Chondrocyte (in vitro differentiated cells): ENCODE results near the gene MAP3K7. TPM values are rescaled to one million over a fixed set of nuclear protein-coding genes. Genes with fewer than 3 reads are reported as not detected.

Experiments used
- DNase-seq: peaks from one replicate; pipeline ENCODE4 v3.0.0; 2021; ENCODE audit warnings: mixed read lengths, low spot score
- H3K27ac Mint-ChIP-seq: one replicate; pipeline ENCODE4 v1.8.0; 2021; ENCODE audit warnings: mild to moderate bottlenecking, moderate library complexity, mixed read lengths; ENCODE audit not compliant: unreplicated experiment
- H3K27me3 Mint-ChIP-seq: 2 replicates; pipeline ENCODE4 v1.8.0; 2021; ENCODE audit warnings: low read depth, mixed read lengths
- H3K36me3 Mint-ChIP-seq: 2 replicates; pipeline ENCODE4 v1.8.0; 2021; ENCODE audit warnings: low read depth, mixed read lengths
- H3K4me1 Mint-ChIP-seq: 2 replicates; pipeline ENCODE4 v1.8.0; 2021; ENCODE audit warnings: low read depth, mild to moderate bottlenecking, mixed read lengths
- H3K4me3 Mint-ChIP-seq: one replicate; pipeline ENCODE4 v1.8.0; 2021; ENCODE audit warnings: mild to moderate bottlenecking, moderate library complexity, mixed read lengths; ENCODE audit not compliant: unreplicated experiment
- H3K9me3 Mint-ChIP-seq: 2 replicates; pipeline ENCODE4 v1.8.0; 2021; ENCODE audit warnings: low read depth, mixed read lengths
- CTCF ChIP-seq: fragments of 200-600 bp; sonication (generic); IDR thresholded peaks from 2 replicates; pipeline ENCODE4 v1.5.0; 2021; ENCODE audit warnings: antibody characterized with exemption, mild to moderate bottlenecking, moderate library complexity
- total RNA-seq: library from RNA; stranded (reverse); gene quantifications from 3 replicates; pipeline ENCODE4 v1.2.1, GENCODE V29; 2021

Gene MAP3K7
- total RNA-seq, 1 donor from 2014 or later = 25.2 TPM

- Mint-ChIP-seq H3K36me3 (peaks cover 17% of the 10 kb centered on the region), H3K4me3 (no peak overlapping the region), H3K4me1 (peaks cover 4% of the 10 kb centered on the region), H3K27me3 (no peaks in the 10 kb centered on the region), H3K9me3 (peaks cover 12% of the 10 kb centered on the region), H3K27ac (no peak overlapping the region)
- DNase-seq = no peak
- no peak for TF ChIP-seq CTCF
Observed at GRCh38 chr6:90508753-90509152, 78.1 kb downstream of the MAP3K7 start.

- Mint-ChIP-seq H3K9me3 (no peaks in the 10 kb centered on the region), H3K27ac (no peak overlapping the region), H3K27me3 (no peaks in the 10 kb centered on the region), H3K4me3 (no peak overlapping the region), H3K4me1 (no peaks in the 10 kb centered on the region), H3K36me3 (no peaks in the 10 kb centered on the region)
- TF ChIP-seq CTCF = no peak
- no peak for DNase-seq
Observed at GRCh38 chr6:90502866-90503407, 83.9 kb downstream of the MAP3K7 start.

GRCh38 chr6:90502381-90502780, 84.5 kb downstream of the MAP3K7 start:
- no peaks in the 10 kb centered on the region for H3K9me3 Mint-ChIP-seq
- H3K27ac Mint-ChIP-seq = no peak overlapping the region
- no peak overlapping the region for H3K4me3 Mint-ChIP-seq
- no peak for DNase-seq
- no peak for TF ChIP-seq CTCF
- H3K4me1 Mint-ChIP-seq = no peaks in the 10 kb centered on the region
- no peaks in the 10 kb centered on the region for H3K36me3 Mint-ChIP-seq
- no peaks in the 10 kb centered on the region for H3K27me3 Mint-ChIP-seq

GRCh38 chr6:90500458-90500857, 86.4 kb downstream of the MAP3K7 start:
- Mint-ChIP-seq H3K9me3 (no peaks in the 10 kb centered on the region), H3K27me3 (no peaks in the 10 kb centered on the region), H3K4me1 (no peaks in the 10 kb centered on the region), H3K36me3 (no peaks in the 10 kb centered on the region), H3K27ac (no peak overlapping the region), H3K4me3 (no peak overlapping the region)
- no peak for TF ChIP-seq CTCF
- DNase-seq = no peak

- no peaks in the 10 kb centered on the region for H3K27me3 Mint-ChIP-seq
- DNase-seq = no peak
Observed at GRCh38 chr6:90497411-90497810, 89.5 kb downstream of the MAP3K7 start.

More at GRCh38 chr6:90497411-90497810, 89.5 kb downstream of the MAP3K7 start:
- no peaks in the 10 kb centered on the region for H3K9me3 Mint-ChIP-seq
- H3K27ac Mint-ChIP-seq = no peak overlapping the region
- peaks cover 5% of the 10 kb centered on the region for H3K4me1 Mint-ChIP-seq
- peak; percentile 19 for TF ChIP-seq CTCF
- no peak overlapping the region for H3K4me3 Mint-ChIP-seq
- H3K36me3 Mint-ChIP-seq = no peaks in the 10 kb centered on the region
